GM12891 (cell line): ENCODE measurements around the gene CENPK.

Source experiments
- POLR2A ChIP-seq: IDR thresholded peaks from 2 replicates; pipeline ENCODE4 v1.6.1; 2011; ENCODE audit warnings: low read depth, low read length, control low read depth
- POLR2AphosphoS5 ChIP-seq: IDR thresholded peaks from 2 replicates; pipeline ENCODE4 v1.6.1; 2011; ENCODE audit warnings: low read depth, low read length, control low read depth
- TAF1 ChIP-seq: IDR thresholded peaks from 2 replicates; pipeline ENCODE4 v1.6.1; 2011; ENCODE audit warnings: low read depth, low read length, control low read depth

- TF ChIP-seq POLR2A = no peak
- no peak for TF ChIP-seq POLR2AphosphoS5
- TF ChIP-seq TAF1 = no peak
These were observed 9.0 kb downstream of the CENPK start for GRCh38 chr5:65553941-65554340.
